Heart left ventricle (tissue), 16 donors: ENCODE data around the gene AQP6. TPM values are rescaled to one million over a fixed set of nuclear protein-coding genes. Genes with fewer than 3 reads are reported as not detected.
A peak's percentile ranks its signal among the peaks of the same experiment; 100 is the strongest.

Source experiments
- ATAC-seq, 4 donors: fragments of 200-7000 bp; cut with Tn5 transposase; one replicate each; pipeline ENCODE4 v1.9.1; 2020 to 2022; ENCODE audit warnings: moderate library complexity in 4 of 4, mild to moderate bottlenecking in 3 of 4, moderate number of reproducible peaks in 1 of 4
- DNase-seq, 5 donors: peaks; one replicate each; pipeline ENCODE4 v3.0.0-alpha.2; 2020
- H3K27ac ChIP-seq, 12 donors: fragments of 200-600 bp; sonication (generic) in 4 of 12; one replicate each; pipeline versions ENCODE4 v1.5.0 to v1.8.0; 2016 to 2022; ENCODE audit warnings: mild to moderate bottlenecking in 2 of 12
- H3K27me3 ChIP-seq, 9 donors: fragments of 200-600 bp; sonication (generic) in 2 of 9; one replicate each; pipeline versions ENCODE4 v1.5.1 to v1.8.0; 2016 to 2022; ENCODE audit warnings: mild to moderate bottlenecking in 3 of 9
- H3K36me3 ChIP-seq, 9 donors: fragments of 200-600 bp; sonication (generic) in 2 of 9; one replicate each; pipeline versions ENCODE4 v1.5.0 to v1.8.0; 2018 to 2022; ENCODE audit warnings: mild to moderate bottlenecking in 2 of 9
- H3K4me1 ChIP-seq, 12 donors: fragments of 200-600 bp; sonication (generic) in 4 of 12; one replicate each; pipeline versions ENCODE4 v1.5.0 to v1.8.0; 2016 to 2022; ENCODE audit warnings: mild to moderate bottlenecking in 3 of 12
- H3K4me3 ChIP-seq, 12 donors: fragments of 200-600 bp; sonication (generic) in 4 of 12; one replicate each; pipeline versions ENCODE4 v1.5.0 to v1.8.0; 2017 to 2022; ENCODE audit warnings: mild to moderate bottlenecking in 9 of 12, moderate library complexity in 4 of 12
- H3K9me3 ChIP-seq, 12 donors: fragments of 200-600 bp; sonication (generic) in 4 of 12; one replicate each; pipeline versions ENCODE4 v1.5.0 to v1.8.0; 2016 to 2022; ENCODE audit warnings: mild to moderate bottlenecking in 1 of 12
- CTCF ChIP-seq, 12 donors: fragments of 200-600 bp; sonication (generic) in 4 of 12; IDR thresholded peaks; one replicate each; pipeline versions ENCODE4 v1.5.0 to v1.8.0; 2018 to 2022; ENCODE audit warnings: antibody characterized with exemption in 12 of 12, mild to moderate bottlenecking in 5 of 12
- POLR2A ChIP-seq, 2 donors: fragments of 450-650 bp; IDR thresholded peaks; one replicate each; pipeline ENCODE4 v1.6.1; 2017; ENCODE audit warnings: antibody characterized with exemption in 2 of 2, mild to moderate bottlenecking in 2 of 2, moderate library complexity in 2 of 2
- WGBS, 4 donors: extraction: QIAGEN DNeasy Blood & Tissue Kit in 2 of 4; methylation state at CpG; one replicate each; pipeline versions ENCODE4 v1.1.5 to v1.1.7; 2013 to 2018; 5-methylcytosine and 5-hydroxymethylcytosine counted together
- intact Hi-C, 10 donors: fragments of 100-400 bp; cut with DNase I; formaldehyde crosslinking; loops; one replicate each; pipeline versions ENCODE4 v1.11.1 to v1.14.2; 2022
- polyA plus RNA-seq, 2 donors: library from polyadenylated mRNA; stranded (reverse); fragments of 200-250 nt; gene quantifications; one replicate each; pipeline ENCODE4 v1.2.3, GENCODE V29; 2013
- total RNA-seq, 9 donors: library from RNA; depleted of rRNA in 2 of 9; stranded (reverse); fragments of >200 nt in 2 of 9; fragmentation: NEBNext Ultra II Directional in 3 of 9; extraction: Animal tissue kit (Norgen Biotek cat#: 25700) in 3 of 9; gene quantifications; one replicate each; pipeline versions ENCODE4 v1.1.0 to v1.2.4, GENCODE V29; 2016 to 2023
- donor health status: ischemic (EF 13 %, LVEDD 7.1; RV severe dilation, severe dysfunction).
- donor health status: healthy with polysubstance abuse.
- donor health status: DM: no; HTN: yes; CAD: no.
- donor health status: DM: no; HTN: no; CAD: no.
- donor health status: ischemic (EF 25% LVEDD 6.9; RV normal size, moderate dysfunction).
- donor health status: ischemic (EF 25% LVEDD 5.7; RV mildly dilated, moderate dysfunction).
- donor health status: healthy.
- donor health status: DM: yes; HTN: yes; CAD: no.
- donor health status: ischemic (EF 35%, LVEDD 5.7; RV mildly dilated, moderate dysfunction).
- donor health status: nonischemic (EF 11% LVEDD 7.7; RV severe dilation, severe dysfunction).
- donor health status: DM: yes; HTN: yes; CAD: no.
- donor health status: PGD.
- donor health status: ischemic (EF 29% LVEDD 5.4; RV normal size, mild dysfunction).
- donor health status: nonischemic (EF 23%, LVEDD 6.1; RV moderate dilation, normal function).

AQP6 gene
- total and polyA plus RNA-seq, 11 donors = 0.04 TPM; not detected in 9

GRCh38 chr12:49960474-49961110 lies 12.2 kb upstream of the AQP6 start:
- TF ChIP-seq CTCF (IDR thresholded peaks at IDR 0.05) (no peak), POLR2A (IDR thresholded peaks at IDR 0.05) (no peak)
- H3K9me3 ChIP-seq = no peaks in the 10 kb centered on the region
- peaks cover 0 to 24% (median 5%) of the 10 kb centered on the region in 12 donors for H3K4me1 ChIP-seq
- 43 to 56% (median 46%) methylated on average over 13 of the region's 13 CpGs for WGBS, 4 donors
- no peak for DNase-seq
- ATAC-seq = no peak
- H3K36me3 ChIP-seq = no peaks in the 10 kb centered on the region
- H3K27me3 ChIP-seq = peaks cover 0 to 87% (median 17%) of the 10 kb centered on the region in 9 donors
- intact Hi-C loops = loop anchor here in 5 of 10 donors (5.0 to 10.0 kb wide), 4 partner anchors 93 to 224 kb away; no protein-coding TSS in a partner anchor
- peak overlapping the region in 3 of 12 donors; percentile 11 to 47 (median 45) for H3K4me3 ChIP-seq
- no peak overlapping the region for H3K27ac ChIP-seq

- intact Hi-C loops = loop anchor here in 5 of 10 donors (5.0 to 10.0 kb wide), 4 partner anchors 94 to 223 kb away; no protein-coding TSS in a partner anchor
- no peaks in the 10 kb centered on the region for H3K9me3 ChIP-seq
- 2 to 5% (median 4%) methylated on average over 25 to 111 of the region's 111 CpGs for WGBS, 4 donors
- H3K36me3 ChIP-seq = no peaks in the 10 kb centered on the region
- peak within 1 kb of the TSS; percentile 11 to 48 (median 38) for H3K4me3 ChIP-seq
- peak within 1 kb of the TSS in 1 of 12 donors; percentile 29 for H3K27ac ChIP-seq
- TF ChIP-seq CTCF (IDR thresholded peaks at IDR 0.05) (no peak), POLR2A (IDR thresholded peaks at IDR 0.05) (no peak)
- DNase-seq = no peak
- no peak for ATAC-seq
- peaks cover 0 to 84% (median 17%) of the 10 kb centered on the region in 9 donors for H3K27me3 ChIP-seq
- H3K4me1 ChIP-seq = peaks cover 0 to 24% (median 5%) of the 10 kb centered on the region in 12 donors
Measured at GRCh38 chr12:49961111-49961922, 11.4 kb upstream of the AQP6 start, which contains the start of gene AQP5. AQP5 (plus strand) TSS chr12:49961872; CDS start chr12:49962018, 146 bp downstream.

- H3K4me1 ChIP-seq = peaks cover 0 to 29% (median 7%) of the 10 kb centered on the region in 12 donors
- ATAC-seq = no peak
- TF ChIP-seq CTCF (IDR thresholded peaks at IDR 0.05) = no peak
- no peak for TF ChIP-seq POLR2A (IDR thresholded peaks at IDR 0.05)
- intact Hi-C loops = loop anchor here in 5 of 10 donors (5.0 to 10.0 kb wide), 4 partner anchors 95 to 223 kb away; no protein-coding TSS in a partner anchor
- no peaks in the 10 kb centered on the region for H3K36me3 ChIP-seq
- H3K27ac ChIP-seq = no peak overlapping the region
- 64 to 75% (median 68%) methylated on average over 31 to 37 of the region's 37 CpGs for WGBS, 4 donors
- peaks cover 0 to 80% (median 17%) of the 10 kb centered on the region in 9 donors for H3K27me3 ChIP-seq
- H3K4me3 ChIP-seq = peak overlapping the region in 1 of 12 donors; percentile 47
- no peaks in the 10 kb centered on the region for H3K9me3 ChIP-seq
- DNase-seq = no peak
Measured at GRCh38 chr12:49961993-49962764, 10.6 kb upstream of the AQP6 start.
